AG09309 (cell line): Measurements from ENCODE around the gene TESK1.
"Not testable (repeated sequence)": the region's sequence is repeated elsewhere in the genome, so short reads cannot be mapped to it uniquely, and the experiment has no call there.

Source experiments
- DNase-seq: peaks from one replicate; pipeline ENCODE4 v3.0.0-alpha.2; 2010; ENCODE audit warnings: low read depth
- H3K4me3 ChIP-seq: 2 replicates; pipeline ENCODE4 v1.5.1; 2011; ENCODE audit warnings: mild to moderate bottlenecking, low read depth, low read length, moderate library complexity; ENCODE audit not compliant: control insufficient read depth
- CTCF ChIP-seq: IDR thresholded peaks from 2 replicates; pipeline ENCODE4 v1.5.1; 2011; ENCODE audit warnings: mild to moderate bottlenecking, low read depth, low read length, inconsistent platforms; ENCODE audit not compliant: insufficient read depth, control insufficient read depth; ENCODE audit errors: missing control alignments

Gene TESK1

GRCh38 chr9:35628389-35628991, 23.4 kb downstream of the TESK1 start:
- TF ChIP-seq CTCF = no peak
- no peak overlapping the region for H3K4me3 ChIP-seq
- DNase-seq = no peak

DNA sequence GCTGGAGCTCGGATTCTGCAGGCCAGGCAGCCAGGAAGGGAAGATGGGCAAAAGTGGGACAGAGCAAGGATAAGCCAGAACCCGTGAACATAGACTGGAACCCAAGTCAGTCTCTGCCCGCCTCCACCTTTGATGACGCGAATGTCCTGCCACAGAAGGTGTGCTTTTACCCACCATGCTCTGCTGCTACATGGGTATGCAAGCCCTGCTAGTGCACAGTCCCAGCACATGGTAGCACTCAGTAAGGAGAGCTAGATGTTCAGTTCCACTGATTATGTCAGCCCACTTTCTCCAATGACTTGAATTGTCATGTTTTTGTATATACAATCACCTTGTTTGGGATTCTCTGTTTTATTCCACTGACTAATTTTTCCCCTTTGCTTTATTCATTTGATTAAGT, 24.5 kb downstream of the TESK1 start:
- DNase-seq = no peak
- no peak for TF ChIP-seq CTCF
- H3K4me3 ChIP-seq = no peak overlapping the region

DNA sequence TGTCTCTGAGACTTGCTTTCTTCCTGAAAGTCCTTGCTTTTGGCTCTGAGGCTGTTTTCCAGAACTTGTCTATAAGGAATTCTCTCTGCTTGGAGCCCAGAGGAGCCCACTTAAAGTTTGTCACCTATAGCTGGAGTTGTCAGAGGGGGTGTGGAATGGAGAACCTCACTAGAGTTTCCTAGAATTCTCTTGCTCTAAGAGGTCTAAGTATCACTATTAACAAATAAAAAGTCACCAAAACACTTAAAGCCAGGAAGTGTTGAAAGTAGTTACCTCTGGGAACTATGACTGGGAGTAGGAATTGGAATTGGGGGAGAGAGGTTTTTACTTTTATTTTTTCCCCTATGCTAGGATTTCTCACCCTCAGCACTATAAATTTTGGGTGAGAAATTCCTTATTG, 30.7 kb downstream of the TESK1 start:
- no peak overlapping the region for H3K4me3 ChIP-seq
- no peak for TF ChIP-seq CTCF
- no peak for DNase-seq

GRCh38 chr9:35636135-35636876, 31.2 kb downstream of the TESK1 start:
- no peak overlapping the region for H3K4me3 ChIP-seq
- DNase-seq = no peak
- no peak for TF ChIP-seq CTCF

DNA sequence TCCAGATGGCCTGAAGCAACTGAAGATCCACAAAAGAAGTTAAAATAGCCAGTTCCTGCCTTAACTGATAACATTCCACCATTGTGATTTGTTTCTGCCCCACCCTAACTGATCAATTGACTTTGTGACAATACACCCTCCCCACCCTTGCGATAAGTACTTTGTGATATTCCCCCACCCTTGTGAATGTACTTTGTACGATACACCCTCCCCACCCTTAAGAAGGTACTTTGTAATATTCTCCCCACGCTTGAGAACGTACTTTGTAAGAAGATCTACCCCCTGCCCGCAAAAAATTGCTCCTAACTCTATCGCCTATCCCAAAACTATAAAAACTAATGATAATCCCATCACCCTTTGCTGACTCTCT, 31.8 kb downstream of the TESK1 start:
- H3K4me3 ChIP-seq, DNase-seq: not testable (repeated sequence)

GRCh38 chr9:35637427-35637955, 32.4 kb downstream of the TESK1 start:
- H3K4me3 ChIP-seq, DNase-seq: not testable (repeated sequence)

GRCh38 chr9:35638751-35639150, 33.7 kb downstream of the TESK1 start:
- DNase-seq, H3K4me3 ChIP-seq: not testable (repeated sequence)

DNA sequence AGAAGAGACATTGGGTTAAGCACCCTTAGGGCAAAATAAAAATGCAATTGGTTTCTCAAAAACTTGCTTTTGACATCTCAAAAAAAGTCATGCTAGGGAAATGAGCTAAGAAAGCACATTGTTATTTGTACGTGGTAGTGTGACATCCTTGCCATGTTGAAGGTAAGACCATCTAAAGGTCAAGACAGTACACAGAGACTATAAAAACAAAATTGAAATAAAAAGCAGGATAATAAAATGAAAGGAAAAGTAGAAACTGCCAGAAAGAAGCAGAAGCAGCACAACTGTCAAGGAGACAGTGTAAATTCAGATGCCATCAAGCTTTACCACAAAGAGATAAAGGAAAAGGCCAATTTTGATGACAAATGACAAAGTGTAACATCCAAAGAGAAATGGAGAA, 34.2 kb downstream of the TESK1 start:
- H3K4me3 ChIP-seq, DNase-seq: not testable (repeated sequence)

DNA sequence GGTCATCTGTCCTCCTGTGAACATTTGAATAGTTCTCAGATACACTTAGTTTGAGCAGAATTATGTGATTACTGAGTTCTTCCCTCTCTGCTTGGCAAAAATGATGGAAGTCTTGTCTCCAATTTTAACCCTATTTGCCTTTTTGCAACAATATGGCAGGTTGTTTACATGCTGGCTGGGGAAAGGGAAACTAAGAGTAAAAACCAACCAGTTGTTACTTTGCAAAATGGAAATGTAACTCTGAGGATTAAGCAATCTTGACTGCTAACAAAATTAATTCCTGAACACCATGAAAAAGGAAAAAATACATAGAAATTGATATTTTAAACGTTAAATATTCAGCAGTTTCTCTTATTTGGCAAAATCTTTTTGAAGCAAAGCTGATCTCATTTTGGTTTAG, 34.6 kb downstream of the TESK1 start:
- no peak overlapping the region for H3K4me3 ChIP-seq
- DNase-seq = no peak
- TF ChIP-seq CTCF = no peak

DNA sequence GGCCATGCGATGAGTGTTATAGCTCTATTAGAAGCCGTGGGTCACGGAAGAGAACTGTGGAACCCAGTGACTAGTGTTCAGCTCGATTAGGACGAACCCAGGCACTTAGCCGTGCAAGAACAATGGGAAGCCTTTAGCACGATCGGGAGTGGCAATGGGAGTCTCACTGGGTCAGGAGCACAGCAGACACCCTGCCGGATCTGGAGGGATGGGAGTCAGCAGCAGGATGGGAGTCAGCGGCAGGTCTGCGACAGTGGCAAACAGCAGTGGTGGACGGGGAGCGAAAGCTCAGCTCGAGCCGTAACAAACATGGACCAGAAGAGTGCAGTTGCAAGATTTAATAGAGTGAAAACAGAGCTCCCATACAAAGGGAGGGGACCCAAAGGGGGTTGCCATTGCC, 35.4 kb downstream of the TESK1 start:
- H3K4me3 ChIP-seq, DNase-seq: not testable (repeated sequence)

DNA sequence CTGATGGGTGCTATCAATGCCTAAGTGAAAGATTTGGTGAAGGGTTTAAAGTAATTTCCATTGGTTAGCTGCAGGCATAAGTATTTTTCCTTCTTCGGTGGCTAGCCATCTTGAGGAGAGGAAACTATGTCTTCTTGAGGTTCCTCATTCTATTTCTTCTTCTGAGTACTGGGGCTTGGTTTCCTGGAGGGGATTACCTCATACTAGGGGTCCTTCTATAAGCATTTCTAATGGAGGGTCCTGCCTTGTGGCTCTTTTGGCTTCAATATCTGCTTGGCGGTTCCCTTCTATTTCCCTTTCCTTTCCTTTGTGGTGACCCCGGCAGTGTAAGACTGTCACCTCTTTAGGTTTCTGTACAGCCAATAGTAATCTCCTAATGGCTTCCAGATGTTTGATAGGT, 36.4 kb downstream of the TESK1 start:
- H3K4me3 ChIP-seq, DNase-seq: not testable (repeated sequence)
